NOMO-1 (cell line): ENCODE measurements around the gene SERPINA10.
"Not testable (repeated sequence)": the region's sequence is repeated elsewhere in the genome, so short reads cannot be mapped to it uniquely, and the experiment has no call there.

Experiments used
- DNase-seq, 2 experiments: peaks; one replicate each; lab custom pipeline; 2025; ENCODE audit not compliant: unreplicated experiment in 2 of 2; lab: John Stamatoyannopoulos, UW

SERPINA10 gene

GRCh38 chr14:94313991-94314655 lies 21.1 kb upstream of the SERPINA10 start:
- no peak for DNase-seq

GRCh38 chr14:94312481-94313246 lies 19.6 kb upstream of the SERPINA10 start:
- no peak for DNase-seq

GRCh38 chr14:94310248-94310647 lies 17.2 kb upstream of the SERPINA10 start:
- no peak for DNase-seq

- DNase-seq, result no peak
Observed at GRCh38 chr14:94309721-94310120, 16.7 kb upstream of the SERPINA10 start.

GRCh38 chr14:94307410-94307992 lies 14.4 kb upstream of the SERPINA10 start:
- peak in 1 of 2 experiments; percentile 6 for DNase-seq

DNA sequence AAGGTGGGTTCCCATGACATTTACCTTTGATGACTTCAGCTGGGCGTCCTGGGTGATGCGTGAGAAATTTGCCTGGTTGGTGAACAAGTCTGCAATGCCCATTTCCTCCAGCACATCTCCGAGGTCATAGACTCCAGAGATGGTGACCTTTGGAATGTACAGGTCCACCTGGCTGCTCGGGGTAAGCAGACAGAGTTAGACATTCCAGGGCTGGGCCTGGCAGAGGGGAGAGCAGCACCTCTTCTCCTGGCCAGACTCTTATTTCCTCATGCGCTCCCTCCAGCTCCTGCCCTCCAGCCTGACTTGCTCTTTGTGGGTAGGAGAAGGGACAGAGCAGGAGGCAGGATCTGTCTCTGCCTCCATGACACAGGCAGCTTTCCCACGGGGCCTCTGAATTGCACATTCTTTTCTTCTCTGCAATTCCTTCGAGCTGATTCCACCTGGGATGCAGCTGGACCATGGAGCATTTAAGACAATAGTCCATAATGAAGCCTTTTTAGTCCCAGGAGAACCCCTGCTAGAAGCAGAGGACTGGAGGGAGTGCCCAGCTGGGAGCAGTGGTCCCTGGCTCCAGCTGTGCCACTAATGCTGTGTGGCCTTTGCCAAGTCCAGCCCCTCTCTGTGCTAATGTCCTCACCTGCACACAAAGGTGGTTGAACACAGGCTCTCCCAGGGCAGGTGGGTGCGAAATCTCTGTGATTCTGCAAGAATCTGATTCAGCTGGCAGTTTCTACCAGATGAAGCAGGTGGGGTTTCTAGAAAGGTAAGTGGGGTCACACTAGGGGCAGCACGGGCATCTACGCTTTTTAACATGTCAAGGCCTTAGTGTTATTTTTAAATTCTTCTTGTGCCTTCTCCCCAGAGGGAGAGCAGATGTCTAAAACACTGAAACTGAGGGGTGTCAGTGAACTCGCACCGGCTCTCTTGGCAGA lies 13.2 kb upstream of the SERPINA10 start:
- DNase-seq, result no peak

- no peak for DNase-seq
Observed at GRCh38 chr14:94305620-94306019, 12.6 kb upstream of the SERPINA10 start.

GRCh38 chr14:94304243-94304642 lies 11.2 kb upstream of the SERPINA10 start:
- no peak for DNase-seq

- DNase-seq, result no peak
Observed at GRCh38 chr14:94303111-94303510, 10.0 kb upstream of the SERPINA10 start.

DNA sequence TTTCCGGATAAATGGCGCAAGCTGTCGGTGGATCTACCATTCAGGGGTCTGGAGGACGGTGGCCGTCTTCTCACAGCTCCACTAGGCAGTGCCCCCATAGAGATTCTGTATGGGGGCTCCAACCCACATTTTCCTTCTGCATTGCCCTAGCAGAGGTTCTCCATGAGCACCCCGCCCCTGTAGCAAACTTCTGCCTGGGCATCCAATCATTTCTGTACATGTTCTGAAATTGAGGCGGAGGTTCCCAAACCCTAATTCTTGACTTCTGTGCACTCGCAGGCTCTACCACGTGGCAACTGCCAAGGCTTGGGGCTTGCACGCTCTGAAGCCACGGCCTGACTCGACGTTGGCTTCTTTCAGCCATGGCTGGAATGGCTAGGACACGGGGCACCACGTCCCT lies 5.1 kb upstream of the SERPINA10 start:
- no peak for DNase-seq

- not testable (repeated sequence) for DNase-seq
Observed at GRCh38 chr14:94296181-94296545, 3.1 kb upstream of the SERPINA10 start.

DNA sequence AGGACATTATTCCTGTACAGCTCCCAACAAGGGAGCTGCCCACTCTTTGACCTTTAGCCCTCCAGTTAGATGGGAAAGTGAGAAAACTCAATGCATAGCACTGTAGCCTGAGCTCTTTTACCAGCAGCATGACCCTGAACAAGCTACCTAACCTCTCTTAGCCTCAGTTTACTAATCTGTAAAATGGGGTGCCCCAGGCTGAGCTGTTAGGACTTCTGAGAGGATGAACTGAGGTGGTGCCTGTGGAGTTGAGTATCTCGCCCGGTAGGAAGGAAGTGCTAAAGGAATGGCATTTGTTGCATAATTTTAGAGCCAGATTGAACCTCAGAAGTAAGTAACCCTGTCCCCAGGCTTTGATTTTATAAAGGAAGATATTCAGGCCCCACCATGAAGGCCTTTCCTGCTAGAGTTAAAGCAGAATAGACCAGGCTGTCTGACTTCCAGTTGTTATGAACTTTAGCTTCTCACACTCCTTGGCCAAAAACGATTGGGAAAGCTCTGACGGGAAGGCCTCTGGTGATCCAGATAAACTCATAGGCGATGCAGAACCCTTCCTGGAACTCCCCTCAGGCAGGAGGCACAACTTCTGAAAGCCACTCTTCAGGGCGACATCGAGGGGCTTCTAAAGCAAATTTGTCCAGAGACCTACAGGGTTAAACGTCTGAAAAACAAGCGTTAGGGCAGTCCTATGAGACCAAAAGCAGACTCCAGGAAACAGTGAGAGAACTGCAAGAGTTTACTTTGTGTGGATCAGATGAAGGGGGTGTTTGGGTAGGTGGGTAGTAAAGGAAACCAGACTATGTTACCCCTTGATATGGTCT lies 2.5 kb upstream of the SERPINA10 start:
- DNase-seq, result no peak

- no peak for DNase-seq
Observed at GRCh38 chr14:94293578-94293924, 483 bp upstream of the SERPINA10 start.

GRCh38 chr14:94292526-94292871 lies 569 bp downstream of the SERPINA10 start:
- no peak for DNase-seq

DNA sequence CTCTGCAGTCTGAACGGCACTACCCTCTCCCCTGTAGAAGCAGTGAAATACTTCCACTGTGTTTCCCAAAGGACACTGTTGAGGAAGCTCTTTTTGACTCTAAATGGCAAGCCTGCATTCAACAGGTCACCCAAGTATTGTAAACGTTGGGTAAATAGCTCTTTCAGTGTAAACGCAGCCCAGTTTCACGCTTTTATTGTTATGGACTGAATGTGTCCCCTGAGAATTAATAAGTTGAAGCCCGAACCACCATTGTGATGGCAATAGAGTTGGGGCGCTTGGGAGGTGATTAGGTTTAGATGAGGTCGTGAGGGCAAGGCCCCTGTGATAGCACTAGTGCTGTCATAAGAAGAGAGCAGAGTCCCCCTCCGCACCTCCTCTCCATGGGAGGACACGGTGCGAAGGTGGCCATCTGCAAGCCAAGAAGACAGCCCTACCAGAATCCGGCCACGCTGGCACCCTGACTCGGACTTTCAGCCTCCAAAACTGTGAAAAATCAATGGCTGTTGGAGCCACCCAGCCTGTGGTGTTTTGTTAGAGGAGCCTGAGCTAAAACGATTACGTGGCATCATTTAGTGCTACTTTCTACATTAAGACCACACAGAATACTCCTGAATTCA lies 1.1 kb downstream of the SERPINA10 start:
- DNase-seq, result no peak

- DNase-seq, result no peak
Observed at GRCh38 chr14:94291159-94291905, 1.7 kb downstream of the SERPINA10 start.

GRCh38 chr14:94290197-94290596 lies 2.9 kb downstream of the SERPINA10 start:
- no peak for DNase-seq

DNA sequence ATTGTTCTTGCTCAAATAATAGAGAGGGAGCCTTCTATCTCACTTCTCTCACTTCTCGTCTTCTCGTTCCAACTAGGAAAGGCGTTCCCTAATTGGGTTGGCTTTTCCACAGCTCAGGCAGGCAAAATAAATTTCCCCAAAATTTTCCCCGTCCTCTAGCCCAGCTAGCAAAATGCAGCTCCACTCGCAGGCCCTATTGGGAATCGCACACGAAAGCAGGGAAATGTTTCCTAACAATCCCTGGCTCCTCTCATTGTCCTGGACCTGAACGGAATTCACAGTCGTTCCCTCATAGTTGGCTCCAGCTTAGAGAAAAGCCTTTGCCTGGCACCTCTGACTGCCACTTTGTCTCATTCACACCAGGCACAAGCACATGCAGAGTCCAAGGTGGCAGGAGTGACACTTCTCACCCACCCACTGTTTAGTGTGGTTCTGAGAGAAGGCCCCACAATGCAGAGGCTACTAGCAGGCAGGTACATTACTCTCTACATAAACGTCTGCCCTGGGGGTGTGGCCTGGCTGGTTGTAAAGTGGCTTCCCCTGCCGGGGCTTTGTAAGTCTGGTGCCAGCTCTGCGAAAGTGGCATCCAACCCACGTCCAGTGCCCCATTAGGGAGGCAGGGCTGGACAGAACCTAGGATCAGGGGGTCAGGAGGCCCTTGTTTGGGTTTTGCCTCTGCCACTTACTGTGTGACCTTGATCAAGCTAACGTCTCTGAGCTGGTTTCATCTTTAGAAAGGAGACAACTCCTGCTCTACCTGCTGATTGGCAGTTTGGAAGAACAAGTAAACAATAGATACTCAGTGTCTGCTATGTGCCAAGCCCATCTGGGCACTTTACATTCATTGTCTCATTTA lies 4.2 kb downstream of the SERPINA10 start:
- no peak for DNase-seq
